ENCODE measurements around the gene TCEAL6. TPM values are rescaled to one million over a fixed set of nuclear protein-coding genes. Genes with fewer than 3 reads are reported as not detected.
"Not testable (repeated sequence)": the region's sequence is repeated elsewhere in the genome, so short reads cannot be mapped to it uniquely, and the experiment has no call there.

The TCEAL6 gene
- total RNA-seq, 4 donors from 2014 or later = 0.33 TPM; not detected in 3

- intact Hi-C loops (cut with DNase I) = no loop called here
- H3K4me1 ChIP-seq = no peaks in the 10 kb centered on the region
- H3K36me3 ChIP-seq = no peaks in the 10 kb centered on the region
- no peak for DNase-seq
- H3K4me3 ChIP-seq (replicated peaks in 1 of 3) = no peak overlapping the region
- no peak overlapping the region for H3K27ac ChIP-seq
- H3K9me3 ChIP-seq = no peaks in the 10 kb centered on the region
- WGBS, 2 donors = 35 to 37% methylated on average over 4 of the region's 4 CpGs
- no peaks in the 10 kb centered on the region for H3K27me3 ChIP-seq
- TF ChIP-seq POLR2A (IDR thresholded peaks at IDR 0.05) (no peak), CTCF (IDR thresholded peaks at IDR 0.05) (no peak)
Observed at GRCh38 chrX:102138064-102138463, 4.2 kb downstream of the TCEAL6 start.

GRCh38 chrX:102129473-102129872 is 12.8 kb downstream of the TCEAL6 start:
- Histone ChIP-seq H3K27ac (no peak overlapping the region), H3K9me3 (no peaks in the 10 kb centered on the region), H3K36me3 (no peaks in the 10 kb centered on the region), H3K4me3 (replicated peaks in 1 of 3) (no peak overlapping the region), H3K27me3 (no peaks in the 10 kb centered on the region), H3K4me1 (no peaks in the 10 kb centered on the region)
- WGBS, 2 donors = 52 to 56% methylated on average over 1 of the region's 1 CpG
- no peak for DNase-seq
- TF ChIP-seq POLR2A (IDR thresholded peaks at IDR 0.05) (no peak), CTCF (IDR thresholded peaks at IDR 0.05) (peak in 3 of 6 experiments; percentile 14 to 37 (median 34))
- intact Hi-C loops (cut with DNase I) = no loop called here

GRCh38 chrX:102126863-102127262 is 15.4 kb downstream of the TCEAL6 start:
- H3K4me3 ChIP-seq (replicated peaks in 1 of 3) = no peak overlapping the region
- WGBS, 2 donors = 65 to 67% methylated on average over 8 of the region's 8 CpGs
- no peak overlapping the region for H3K27ac ChIP-seq
- TF ChIP-seq CTCF (IDR thresholded peaks at IDR 0.05) (no peak), POLR2A (IDR thresholded peaks at IDR 0.05) (no peak)
- no peaks in the 10 kb centered on the region for H3K9me3 ChIP-seq
- no peaks in the 10 kb centered on the region for H3K36me3 ChIP-seq
- intact Hi-C loops (cut with DNase I) = no loop called here
- DNase-seq = no peak
- H3K27me3 ChIP-seq = no peaks in the 10 kb centered on the region
- no peaks in the 10 kb centered on the region for H3K4me1 ChIP-seq

- peak overlapping the region in 1 of 3 donors; percentile 29 for H3K27ac ChIP-seq
- H3K4me1 ChIP-seq; DNase-seq; intact Hi-C loops (cut with DNase I); H3K27me3 ChIP-seq; H3K36me3 ChIP-seq; H3K9me3 ChIP-seq: not testable (repeated sequence)
- H3K4me3 ChIP-seq (replicated peaks in 1 of 3) = peak overlapping the region in 1 of 3 donors; percentile 20
- 17 to 24% methylated on average over 11 to 14 of the region's 21 CpGs for WGBS, 2 donors
Observed at GRCh38 chrX:102126080-102126818, 16.0 kb downstream of the TCEAL6 start.

GRCh38 chrX:102125436-102125835 is 16.8 kb downstream of the TCEAL6 start, which contains the start of gene TCEAL2:
TCEAL2 (plus strand) TSS chrX:102125679; CDS start chrX:102126831, 1,152 bp downstream.
- H3K27me3 ChIP-seq; H3K4me1 ChIP-seq; intact Hi-C loops (cut with DNase I); H3K36me3 ChIP-seq; H3K9me3 ChIP-seq: not testable (repeated sequence)
- Histone ChIP-seq H3K4me3 (replicated peaks in 1 of 3) (peak within 1 kb of the TSS in 1 of 3 donors; percentile 20), H3K27ac (peak within 1 kb of the TSS in 1 of 3 donors; percentile 29)
- TF ChIP-seq POLR2A (IDR thresholded peaks at IDR 0.05) = peak in 1 of 2 donors; percentile 77
- peak; percentile 54 to 66 for DNase-seq
- WGBS, 2 donors = 0% methylated on average over 2 of the region's 38 CpGs

- H3K27ac ChIP-seq = not testable (repeated sequence)
Observed at GRCh38 chrX:102125014-102125413, 17.3 kb downstream of the TCEAL6 start.

More at GRCh38 chrX:102125014-102125413, 17.3 kb downstream of the TCEAL6 start:
- DNase-seq; H3K27me3 ChIP-seq; H3K36me3 ChIP-seq; intact Hi-C loops (cut with DNase I); H3K9me3 ChIP-seq; H3K4me1 ChIP-seq: not testable (repeated sequence)
- 23 to 28% methylated on average over 3 of the region's 10 CpGs for WGBS, 2 donors
- H3K4me3 ChIP-seq (replicated peaks in 1 of 3) = peak overlapping the region in 1 of 3 donors; percentile 20

Data from thyroid gland (tissue), 4 donors.